GM12892 (cell line): Measurements from ENCODE around the gene SYNDIG1L.

Experiments used
- DNase-seq: peaks from one replicate; pipeline ENCODE4 v3.0.0; 2011; ENCODE audit not compliant: insufficient read length
- FAIRE-seq: peaks from 2 replicates; lab custom pipeline; 2011; peaks lifted over from hg19 to GRCh38; lab: Jason Lieb, UNC
- POLR2A ChIP-seq: IDR thresholded peaks from 2 replicates; pipeline ENCODE4 v1.6.1; 2011; ENCODE audit warnings: low read depth, low read length, control low read depth
- POLR2AphosphoS5 ChIP-seq: IDR thresholded peaks from 2 replicates; pipeline ENCODE4 v1.6.1; 2011; ENCODE audit warnings: low read depth, low read length, control low read depth
- TAF1 ChIP-seq: IDR thresholded peaks from 2 replicates; pipeline ENCODE4 v1.6.1; 2011; ENCODE audit warnings: low read depth, mild to moderate bottlenecking, control low read depth, low read length, borderline replicate concordance

Gene SYNDIG1L

DNA sequence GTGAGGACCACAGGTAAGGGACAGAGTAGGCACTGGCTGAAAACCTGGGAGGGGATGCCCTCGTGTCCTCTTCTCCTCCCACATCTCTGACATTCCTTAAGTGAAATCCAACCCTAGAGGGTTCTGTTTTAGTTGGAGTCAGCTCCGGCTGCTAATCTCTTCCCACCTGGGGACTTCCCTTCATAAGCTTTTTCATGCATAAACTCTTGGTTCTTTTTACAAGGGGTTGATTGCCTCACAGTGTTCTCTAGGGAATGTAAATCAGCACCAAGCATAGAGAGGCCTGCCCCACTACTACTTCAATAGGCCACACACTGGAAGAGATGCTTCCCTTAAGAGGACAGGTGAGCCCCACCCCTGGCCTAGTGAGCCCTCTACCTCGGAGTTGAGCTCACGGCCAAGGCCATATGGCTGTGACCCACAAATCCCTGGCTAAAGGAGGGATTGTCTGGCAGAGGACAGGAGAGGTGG is 3.2 kb upstream of the SYNDIG1L start:
- no peak for TF ChIP-seq POLR2AphosphoS5
- no peak for TF ChIP-seq POLR2A
- no peak for TF ChIP-seq TAF1
- DNase-seq: no peak
- no peak for FAIRE-seq

DNA sequence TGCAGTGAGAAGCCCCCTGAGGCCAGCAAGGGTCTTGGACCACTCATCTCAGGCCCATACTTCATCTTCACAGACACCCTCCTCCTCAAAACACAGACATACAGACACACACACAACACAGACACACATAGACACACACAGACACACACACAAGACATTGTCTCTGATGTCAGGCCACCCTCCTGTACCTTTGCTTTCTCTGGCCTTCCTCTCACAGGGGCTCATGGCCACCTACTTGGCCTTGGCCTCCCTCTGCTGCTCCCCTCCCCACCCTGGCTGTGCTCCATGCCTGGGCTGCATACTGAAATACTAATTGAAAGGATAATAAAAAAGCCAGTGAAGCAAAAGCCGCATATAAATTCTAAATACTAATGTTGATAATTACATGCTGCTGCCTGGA is 1.6 kb upstream of the SYNDIG1L start:
- TF ChIP-seq POLR2AphosphoS5: no peak
- no peak for TF ChIP-seq POLR2A
- TF ChIP-seq TAF1: no peak
- no peak for DNase-seq
- FAIRE-seq: no peak

DNA sequence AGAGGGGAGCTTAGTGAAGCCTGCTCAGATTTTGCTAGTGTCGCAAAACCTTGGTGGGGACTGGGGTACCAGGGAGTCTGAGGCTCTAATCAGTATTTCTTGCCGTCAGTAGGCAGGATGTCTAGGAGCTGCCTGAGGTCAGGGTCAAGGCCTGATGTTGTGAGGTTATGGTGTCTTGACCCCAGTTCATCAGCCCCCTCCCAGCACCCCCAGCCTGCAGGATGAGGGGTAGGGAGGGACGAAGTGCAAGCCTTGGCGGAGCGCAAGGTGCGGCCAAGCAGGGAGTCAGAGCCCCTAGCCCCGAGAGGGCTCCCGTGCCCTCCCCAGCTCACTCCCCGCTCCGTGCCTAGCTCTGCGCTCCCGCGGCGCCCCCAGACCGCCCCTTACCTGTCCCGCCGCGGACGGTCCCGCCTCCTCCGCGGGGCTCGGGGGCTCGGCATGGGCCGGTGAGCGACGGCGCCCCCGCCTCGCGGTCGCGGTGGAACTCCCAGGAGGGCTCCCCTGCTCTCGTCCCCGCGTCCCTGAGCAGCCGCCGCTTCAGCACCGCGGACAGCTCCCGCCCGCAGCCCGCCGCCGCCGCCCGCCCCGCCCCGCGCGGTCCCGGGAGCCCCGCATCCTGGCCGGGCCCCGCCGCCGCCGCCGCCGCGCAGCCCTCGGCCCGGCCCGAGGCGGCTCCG is 347 bp downstream of the SYNDIG1L start:
- TF ChIP-seq TAF1 (no peak), POLR2AphosphoS5 (no peak), POLR2A (no peak)
- DNase-seq (peak; percentile 66), FAIRE-seq (no peak)

DNA sequence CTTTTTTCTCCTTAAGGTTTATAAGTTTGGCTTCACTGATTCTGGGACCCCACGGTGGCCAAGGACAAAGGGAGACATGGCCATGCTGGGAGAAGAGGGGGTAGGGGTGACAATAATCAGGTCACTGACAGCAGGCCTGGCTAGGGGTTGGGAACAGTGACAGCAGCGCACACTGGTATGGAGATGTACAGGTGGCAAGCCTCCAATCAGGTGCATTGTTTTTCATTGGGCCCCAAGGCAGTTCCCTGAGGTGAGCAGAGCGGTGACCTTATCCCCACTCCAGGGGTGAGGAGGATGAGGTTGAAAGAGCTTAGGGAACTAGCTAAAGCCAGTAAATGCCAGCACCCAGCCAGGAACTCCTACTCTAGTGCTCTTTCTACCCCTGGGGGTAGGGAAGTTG is 1.4 kb downstream of the SYNDIG1L start:
- no peak for FAIRE-seq
- TF ChIP-seq POLR2A (no peak), TAF1 (no peak), POLR2AphosphoS5 (no peak)
- DNase-seq: no peak

DNA sequence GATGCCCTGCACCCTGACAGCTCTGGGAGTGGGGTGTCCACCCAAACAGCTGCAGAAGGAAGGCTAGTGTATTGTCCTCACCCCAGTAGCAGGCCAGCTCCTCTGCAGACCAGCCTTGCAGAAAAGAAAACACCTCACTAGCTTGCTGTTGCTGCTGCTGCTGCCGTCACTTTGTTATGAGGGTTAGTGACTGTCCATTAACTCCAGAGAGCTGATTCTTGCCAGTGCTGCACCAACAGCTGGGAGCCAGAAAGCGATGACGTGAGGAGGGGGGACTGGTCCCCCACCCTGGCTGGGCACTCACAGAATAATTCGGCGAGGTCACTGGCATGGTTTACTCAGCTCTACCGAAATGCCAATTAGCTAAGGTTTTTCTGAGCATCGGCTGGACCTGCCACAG is 2.8 kb downstream of the SYNDIG1L start:
- TF ChIP-seq TAF1: no peak
- no peak for TF ChIP-seq POLR2AphosphoS5
- no peak for TF ChIP-seq POLR2A
- DNase-seq (no peak), FAIRE-seq (no peak)

DNA sequence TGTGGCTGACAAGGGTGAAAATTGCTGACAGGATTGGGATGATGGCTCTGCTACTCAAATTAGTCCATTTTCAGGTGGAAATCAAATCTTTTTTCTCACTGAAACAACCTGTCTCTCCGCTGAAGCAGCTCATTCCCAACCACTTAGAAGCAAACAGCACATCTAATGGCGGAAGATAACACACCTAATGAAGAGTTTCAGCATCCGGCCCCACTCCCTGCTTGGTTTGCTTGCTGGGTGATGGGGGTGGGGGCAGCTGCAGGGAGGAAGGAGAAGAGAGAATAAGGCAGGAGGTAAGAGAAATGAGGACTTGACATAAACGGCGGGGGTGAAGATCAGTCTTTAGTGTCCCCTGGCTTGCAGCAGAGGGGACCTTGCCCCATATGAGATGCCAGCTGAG is 4.0 kb downstream of the SYNDIG1L start:
- DNase-seq (no peak), FAIRE-seq (no peak)
- no peak for TF ChIP-seq POLR2A
- TF ChIP-seq POLR2AphosphoS5: no peak
- no peak for TF ChIP-seq TAF1

DNA sequence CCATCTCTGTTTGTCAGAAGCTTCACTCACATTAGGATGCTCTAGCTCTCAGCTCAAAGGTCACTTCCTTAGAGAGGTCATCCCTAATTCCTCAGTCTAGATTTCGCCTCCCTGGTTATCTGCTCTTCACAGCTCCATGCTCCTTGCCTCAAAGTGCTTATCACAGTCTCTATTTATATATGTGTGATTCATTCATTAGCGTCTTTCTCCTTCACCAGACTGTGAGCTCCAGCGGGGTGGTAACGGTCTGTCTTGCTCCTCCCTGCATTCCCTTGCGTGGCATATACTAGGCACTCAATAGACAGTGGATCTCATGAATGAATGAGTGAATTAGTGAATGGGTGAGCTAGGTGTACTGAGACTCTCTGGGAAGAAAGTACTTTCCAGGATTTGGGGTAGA is 6.9 kb downstream of the SYNDIG1L start:
- FAIRE-seq (no peak), DNase-seq (no peak)
- no peak for TF ChIP-seq POLR2AphosphoS5
- TF ChIP-seq TAF1: no peak
- TF ChIP-seq POLR2A: no peak

DNA sequence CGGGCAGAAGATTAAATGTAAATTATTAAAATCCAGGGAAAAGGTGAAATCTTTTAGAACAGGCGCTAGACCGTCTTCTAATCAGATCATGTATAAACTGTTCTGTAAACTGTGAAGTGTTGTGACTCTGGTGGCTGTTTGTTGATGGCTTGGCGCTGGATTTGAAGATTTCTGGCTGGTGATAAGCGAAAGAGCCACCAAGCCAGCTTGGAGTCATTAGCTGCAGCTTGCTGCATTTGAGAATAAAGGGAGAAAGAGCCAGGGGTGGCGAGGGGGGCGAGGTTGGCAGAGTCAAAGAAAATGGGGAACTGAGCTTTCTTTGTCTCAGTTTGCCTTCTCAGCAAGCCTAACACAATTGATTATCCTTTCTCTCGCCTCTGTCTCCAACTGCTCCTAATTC is 8.0 kb downstream of the SYNDIG1L start:
- DNase-seq (no peak), FAIRE-seq (no peak)
- TF ChIP-seq POLR2A (no peak), TAF1 (no peak), POLR2AphosphoS5 (no peak)

DNA sequence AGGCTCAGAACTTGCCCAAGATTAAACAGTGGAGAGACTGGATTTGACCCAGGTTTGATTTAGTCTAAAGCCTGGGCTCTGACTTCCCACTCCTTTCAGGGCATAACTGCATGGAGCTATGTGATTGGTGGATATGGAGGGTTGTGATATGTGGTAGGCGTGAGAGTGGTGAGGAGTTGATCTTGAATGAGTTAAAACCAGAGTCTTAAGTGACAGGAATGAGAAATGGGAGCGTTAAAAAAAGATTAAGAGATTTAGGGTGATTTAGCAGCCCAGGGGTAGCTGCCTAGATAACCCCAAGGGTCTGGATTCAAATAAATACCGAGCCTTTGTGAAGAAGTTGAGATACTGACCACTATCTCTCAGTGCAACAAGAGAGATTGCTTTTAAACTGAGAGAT is 8.4 kb downstream of the SYNDIG1L start:
- TF ChIP-seq POLR2AphosphoS5 (no peak), POLR2A (no peak), TAF1 (no peak)
- DNase-seq (no peak), FAIRE-seq (no peak)

DNA sequence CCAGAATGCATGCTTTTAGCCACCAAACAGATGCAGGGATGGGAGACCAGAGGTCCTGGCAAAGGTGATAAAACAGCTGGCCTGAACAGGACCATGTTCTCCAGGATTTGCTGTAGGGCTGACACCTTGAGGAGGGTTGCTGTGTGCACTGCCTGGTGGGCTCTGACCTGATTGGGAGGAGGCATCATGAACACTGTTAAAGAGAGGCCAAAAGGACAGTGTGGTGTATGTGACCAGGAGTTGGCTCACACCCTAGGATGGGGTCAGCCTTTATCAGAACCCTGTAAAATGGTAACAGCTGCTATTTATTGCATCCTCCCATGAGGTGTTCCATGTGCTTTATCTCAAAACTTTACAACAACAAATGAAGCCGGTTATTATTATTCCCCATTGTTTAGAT is 8.8 kb downstream of the SYNDIG1L start:
- DNase-seq (no peak), FAIRE-seq (no peak)
- TF ChIP-seq TAF1 (no peak), POLR2A (no peak), POLR2AphosphoS5 (no peak)

DNA sequence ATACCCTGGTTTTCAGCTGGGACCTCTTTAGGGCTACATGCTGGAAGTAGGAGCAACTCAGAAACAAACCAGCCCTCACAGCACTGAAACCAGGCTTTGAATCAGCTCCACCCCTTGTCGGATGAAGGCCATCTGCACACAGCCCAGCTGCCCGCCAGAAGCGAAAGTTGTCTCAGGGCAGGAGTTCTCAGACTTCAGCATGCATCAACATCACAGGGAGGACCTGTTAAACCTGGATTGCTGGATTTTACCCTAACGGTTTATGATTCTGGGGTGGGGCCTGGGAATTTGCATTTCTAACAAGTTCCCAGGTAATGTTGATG is 10.9 kb downstream of the SYNDIG1L start:
- FAIRE-seq: no peak
- TF ChIP-seq POLR2AphosphoS5 (no peak), TAF1 (no peak), POLR2A (no peak)
- no peak for DNase-seq

DNA sequence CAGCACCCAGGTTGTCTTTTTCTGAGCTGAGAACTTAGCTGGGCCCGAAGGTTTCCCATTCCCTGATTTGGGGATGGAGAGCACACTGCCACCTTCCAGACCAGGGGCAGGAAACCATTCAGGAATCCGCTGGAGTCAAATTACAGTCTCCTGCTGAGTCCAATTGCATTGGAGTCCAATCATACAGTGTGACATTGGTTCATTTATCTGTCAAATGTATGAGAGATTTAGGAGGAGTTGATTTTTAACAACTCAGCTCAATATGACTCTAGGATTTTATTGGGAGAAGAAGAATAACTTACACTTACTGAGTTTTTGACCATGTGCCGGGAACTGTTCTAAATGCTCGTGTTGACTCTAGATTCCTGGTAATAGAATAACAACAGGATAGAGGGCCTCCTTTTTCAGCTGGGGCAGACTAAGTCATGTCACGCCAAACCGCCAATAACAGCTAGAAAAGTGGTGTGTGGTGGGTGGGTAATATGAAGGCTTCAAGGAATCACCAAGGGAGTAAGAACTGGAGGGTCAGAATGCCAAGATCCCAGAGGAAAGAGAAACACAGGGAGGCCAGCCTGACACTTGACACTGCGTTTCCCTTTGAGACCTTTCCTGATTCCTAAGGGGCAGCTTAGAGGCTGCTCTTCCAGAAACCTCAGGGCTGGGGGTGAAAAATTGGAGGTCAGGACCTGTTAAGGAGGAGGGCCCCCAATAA is 11.5 kb downstream of the SYNDIG1L start:
- DNase-seq (no peak), FAIRE-seq (no peak)
- TF ChIP-seq POLR2AphosphoS5 (no peak), POLR2A (no peak), TAF1 (no peak)

DNA sequence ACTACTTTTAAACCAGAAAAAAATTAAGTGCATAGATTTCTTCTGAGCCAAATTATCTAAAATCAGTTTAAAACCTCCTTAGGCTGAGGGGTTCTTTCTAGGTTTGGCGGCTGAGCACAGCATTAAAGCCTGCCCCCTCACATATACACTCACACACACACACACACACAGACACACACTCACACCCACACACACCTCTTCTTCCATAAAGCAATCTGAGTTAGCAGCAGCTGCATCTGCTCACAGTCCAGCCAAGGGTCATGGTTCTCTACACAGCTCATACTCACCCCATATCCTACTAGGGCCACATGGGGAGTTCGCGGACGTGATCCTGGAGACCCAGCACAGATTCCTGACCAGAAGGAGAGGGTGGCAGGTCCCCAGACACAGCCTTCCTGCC is 12.4 kb downstream of the SYNDIG1L start:
- DNase-seq: no peak
- no peak for TF ChIP-seq POLR2A
- TF ChIP-seq TAF1: no peak
- no peak for TF ChIP-seq POLR2AphosphoS5
- no peak for FAIRE-seq

DNA sequence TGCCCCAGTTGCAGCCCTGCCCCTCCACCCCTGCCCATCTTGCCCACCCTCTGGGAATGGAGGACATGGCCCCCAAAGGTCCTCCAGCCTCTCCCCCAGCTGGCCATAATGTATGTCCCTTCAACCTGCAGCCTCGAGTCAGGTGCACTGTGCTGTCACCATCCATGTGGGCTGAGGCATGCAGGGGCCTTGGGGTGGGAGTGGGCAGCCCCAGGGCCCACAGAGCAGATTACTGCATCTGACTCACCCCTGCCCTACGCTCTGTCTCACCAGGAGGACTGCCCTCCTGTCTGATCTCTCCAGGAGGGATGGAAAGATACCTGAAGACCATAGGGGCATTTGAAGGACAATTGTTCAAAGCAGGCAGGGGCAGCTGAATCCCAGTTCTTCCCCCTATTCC is 13.3 kb downstream of the SYNDIG1L start:
- no peak for FAIRE-seq
- no peak for DNase-seq
- no peak for TF ChIP-seq POLR2A
- TF ChIP-seq POLR2AphosphoS5: no peak
- TF ChIP-seq TAF1: no peak
